Glutamatergic neuron (in vitro differentiated cells): ENCODE measurements around the gene TEC. TPM values are rescaled to one million over a fixed set of nuclear protein-coding genes. Genes with fewer than 3 reads are reported as not detected.

Experiments
- DNase-seq: peaks from one replicate; pipeline ENCODE4 v3.0.0; 2022
- H3K27ac Mint-ChIP-seq: one replicate; pipeline ENCODE4 v1.8.0; 2020; ENCODE audit warnings: mild to moderate bottlenecking, mixed read lengths, inconsistent platforms; ENCODE audit not compliant: unreplicated experiment
- H3K27me3 Mint-ChIP-seq: one replicate; pipeline ENCODE4 v1.8.0; 2020; ENCODE audit warnings: mild to moderate bottlenecking, moderate library complexity, mixed read lengths, inconsistent platforms; ENCODE audit not compliant: unreplicated experiment
- H3K36me3 Mint-ChIP-seq: one replicate; pipeline ENCODE4 v1.8.0; 2020; ENCODE audit warnings: mild to moderate bottlenecking, mixed read lengths, inconsistent platforms; ENCODE audit not compliant: unreplicated experiment
- H3K4me1 Mint-ChIP-seq: one replicate; pipeline ENCODE4 v1.8.0; 2020; ENCODE audit warnings: mild to moderate bottlenecking, low read depth, mixed read lengths, inconsistent platforms; ENCODE audit not compliant: unreplicated experiment
- H3K4me3 Mint-ChIP-seq: one replicate; pipeline ENCODE4 v1.8.0; 2020; ENCODE audit warnings: mild to moderate bottlenecking, mixed read lengths, inconsistent platforms; ENCODE audit not compliant: unreplicated experiment
- H3K9me3 Mint-ChIP-seq: one replicate; pipeline ENCODE4 v1.8.0; 2020; ENCODE audit warnings: mild to moderate bottlenecking, moderate library complexity, mixed read lengths, inconsistent platforms; ENCODE audit not compliant: unreplicated experiment
- total RNA-seq: library from RNA; stranded (reverse); fragmentation: NEBNext Ultra II Directional; extraction: Animal tissue kit (Norgen Biotek cat#: 25700); gene quantifications from one replicate; pipeline ENCODE4 v1.2.1, GENCODE V29; 2021; ENCODE audit not compliant: unreplicated experiment
- TF ChIP-seq, protein P1 (sequence below): fragments of 200-600 bp; sonication (generic); IDR thresholded peaks from one replicate; pipeline ENCODE4 v1.5.0; 2021; ENCODE audit not compliant: partially characterized antibody, unreplicated experiment

The TEC gene
- total RNA-seq, 1 donor from 2014 or later: 0.37 TPM

DNA sequence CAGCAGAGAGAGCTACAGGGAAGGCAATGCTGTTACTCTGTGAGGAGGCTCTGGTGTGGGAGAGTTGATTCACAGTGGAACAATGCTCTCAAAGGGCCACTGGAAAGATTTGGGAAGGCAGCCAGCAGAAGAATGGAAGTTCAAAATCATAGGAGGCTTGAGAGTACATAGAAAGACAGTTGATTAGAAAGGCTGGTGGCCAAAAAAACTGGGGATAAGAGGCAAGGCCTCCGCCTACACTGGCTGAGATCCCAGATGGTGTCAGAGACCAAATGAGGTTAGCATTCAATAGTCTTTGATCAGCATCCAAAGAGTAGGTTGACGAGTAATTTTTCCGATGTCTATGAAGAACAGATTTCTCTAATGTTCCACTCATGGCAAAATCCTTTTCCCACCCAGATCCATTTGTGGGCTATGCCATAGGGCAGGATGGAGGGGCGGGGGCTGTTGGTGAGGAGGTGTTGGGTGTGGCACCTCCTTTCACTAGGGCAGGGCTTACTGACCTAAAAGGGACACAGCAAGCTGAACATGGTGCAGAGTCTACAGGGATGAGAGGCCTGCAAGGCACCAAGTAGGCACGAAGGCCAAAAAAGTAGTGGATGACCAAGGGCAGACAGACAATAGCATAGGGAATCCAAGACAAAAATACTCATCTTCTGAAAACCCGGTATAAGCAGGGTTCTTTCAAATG, 15.1 kb downstream of the TEC start:
- H3K27ac Mint-ChIP-seq: no peak overlapping the region

DNA sequence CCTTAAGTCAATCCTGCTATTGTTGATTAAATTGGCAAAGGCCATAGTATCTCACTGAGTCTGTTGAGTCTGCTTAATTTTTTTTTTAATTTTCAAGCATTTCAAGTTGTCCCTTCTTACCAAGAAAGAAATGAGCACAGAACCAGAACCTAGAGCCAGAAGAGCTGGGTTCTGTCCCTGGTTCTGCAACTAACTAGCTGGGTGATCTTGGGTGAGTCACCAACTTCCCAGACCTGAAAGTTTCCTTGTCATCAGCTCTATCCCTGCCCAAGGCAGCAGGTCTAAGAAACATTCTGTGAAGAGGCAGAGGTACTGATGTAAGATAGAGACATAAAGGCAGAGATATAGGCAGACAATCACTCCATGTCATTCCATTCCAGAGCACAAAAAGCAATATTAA, 17.3 kb downstream of the TEC start:
- H3K27ac Mint-ChIP-seq: no peak overlapping the region
- H3K27me3 Mint-ChIP-seq: no peaks in the 10 kb centered on the region
- no peak for DNase-seq
- H3K4me3 Mint-ChIP-seq: no peak overlapping the region
- H3K36me3 Mint-ChIP-seq: no peaks in the 10 kb centered on the region
- H3K4me1 Mint-ChIP-seq: no peaks in the 10 kb centered on the region
- peaks cover 1% of the 10 kb centered on the region for H3K9me3 Mint-ChIP-seq
- TF ChIP-seq, protein P1, sequence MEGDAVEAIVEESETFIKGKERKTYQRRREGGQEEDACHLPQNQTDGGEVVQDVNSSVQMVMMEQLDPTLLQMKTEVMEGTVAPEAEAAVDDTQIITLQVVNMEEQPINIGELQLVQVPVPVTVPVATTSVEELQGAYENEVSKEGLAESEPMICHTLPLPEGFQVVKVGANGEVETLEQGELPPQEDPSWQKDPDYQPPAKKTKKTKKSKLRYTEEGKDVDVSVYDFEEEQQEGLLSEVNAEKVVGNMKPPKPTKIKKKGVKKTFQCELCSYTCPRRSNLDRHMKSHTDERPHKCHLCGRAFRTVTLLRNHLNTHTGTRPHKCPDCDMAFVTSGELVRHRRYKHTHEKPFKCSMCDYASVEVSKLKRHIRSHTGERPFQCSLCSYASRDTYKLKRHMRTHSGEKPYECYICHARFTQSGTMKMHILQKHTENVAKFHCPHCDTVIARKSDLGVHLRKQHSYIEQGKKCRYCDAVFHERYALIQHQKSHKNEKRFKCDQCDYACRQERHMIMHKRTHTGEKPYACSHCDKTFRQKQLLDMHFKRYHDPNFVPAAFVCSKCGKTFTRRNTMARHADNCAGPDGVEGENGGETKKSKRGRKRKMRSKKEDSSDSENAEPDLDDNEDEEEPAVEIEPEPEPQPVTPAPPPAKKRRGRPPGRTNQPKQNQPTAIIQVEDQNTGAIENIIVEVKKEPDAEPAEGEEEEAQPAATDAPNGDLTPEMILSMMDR: no peak

More for the DNA sequence above, 15.1 kb downstream of the TEC start:
- Mint-ChIP-seq H3K4me3 (no peak overlapping the region), H3K36me3 (no peaks in the 10 kb centered on the region), H3K9me3 (peaks cover 1% of the 10 kb centered on the region), H3K27me3 (no peaks in the 10 kb centered on the region), H3K4me1 (no peaks in the 10 kb centered on the region)
- TF ChIP-seq, protein P1: no peak
- no peak for DNase-seq

DNA sequence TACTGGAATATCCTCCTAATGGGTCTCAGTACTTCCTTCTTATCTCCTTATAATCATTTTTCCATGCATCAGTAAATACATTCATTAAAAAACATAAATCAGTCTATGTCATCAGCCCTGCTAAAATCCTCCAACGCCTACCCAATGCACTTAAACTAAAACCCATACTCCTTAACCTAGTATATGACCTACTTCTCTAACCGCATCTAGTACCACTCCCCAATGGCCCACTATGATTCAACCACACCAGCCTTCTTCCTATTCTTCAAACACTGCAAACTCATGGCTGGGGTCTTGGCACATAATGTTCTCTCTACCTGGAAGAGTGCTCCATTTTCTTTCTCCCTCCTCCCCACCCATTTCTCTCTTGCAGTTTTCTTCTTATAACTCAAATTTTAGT, 18.7 kb downstream of the TEC start:
- Mint-ChIP-seq H3K9me3 (peaks cover 1% of the 10 kb centered on the region), H3K36me3 (no peaks in the 10 kb centered on the region), H3K27me3 (no peaks in the 10 kb centered on the region), H3K4me1 (no peaks in the 10 kb centered on the region), H3K27ac (no peak overlapping the region), H3K4me3 (no peak overlapping the region)
- DNase-seq: no peak
- TF ChIP-seq, protein P1: no peak

DNA sequence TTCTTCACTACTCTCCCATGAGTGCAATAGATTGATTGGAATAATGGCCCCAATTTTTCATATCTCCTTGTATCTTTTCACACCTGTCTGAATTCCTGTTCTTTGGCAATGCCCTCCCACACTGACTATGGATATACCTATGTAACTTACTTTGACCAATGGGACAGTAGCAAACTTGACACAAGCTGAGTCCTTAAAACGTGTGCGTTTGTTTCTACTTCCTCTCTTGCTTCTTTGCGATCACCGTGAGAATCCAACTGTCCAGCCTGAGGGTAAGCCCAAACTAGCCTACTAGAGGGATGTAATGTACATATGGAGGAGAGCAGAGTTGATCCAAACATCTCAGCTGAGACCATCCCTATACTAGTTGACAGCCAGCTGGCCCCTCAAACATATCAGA, 19.3 kb downstream of the TEC start:
- H3K4me3 Mint-ChIP-seq: no peak overlapping the region
- no peaks in the 10 kb centered on the region for H3K36me3 Mint-ChIP-seq
- peaks cover 1% of the 10 kb centered on the region for H3K9me3 Mint-ChIP-seq
- no peak overlapping the region for H3K27ac Mint-ChIP-seq
- no peaks in the 10 kb centered on the region for H3K4me1 Mint-ChIP-seq
- TF ChIP-seq, protein P1: no peak
- H3K27me3 Mint-ChIP-seq: no peaks in the 10 kb centered on the region
- no peak for DNase-seq

DNA sequence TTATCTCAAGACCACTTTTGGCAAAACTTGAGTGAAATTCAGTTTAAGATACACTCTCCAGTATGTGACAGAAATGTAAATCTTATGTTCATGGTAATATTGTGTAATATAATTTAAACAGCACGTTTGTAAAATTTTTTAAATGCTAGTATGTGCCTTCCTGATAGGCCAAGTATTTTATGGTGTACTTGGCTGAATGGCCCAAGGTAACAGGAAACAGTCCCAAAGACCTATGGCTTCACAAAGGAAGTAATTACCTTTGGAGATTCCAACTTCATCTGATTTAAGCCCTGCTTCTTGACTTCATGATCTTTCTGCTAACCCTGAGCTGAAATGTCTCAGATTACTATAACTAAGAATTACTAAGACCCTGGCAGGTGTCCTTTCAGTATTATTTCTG, 20.3 kb downstream of the TEC start:
- TF ChIP-seq, protein P1: no peak
- peaks cover 1% of the 10 kb centered on the region for H3K9me3 Mint-ChIP-seq
- DNase-seq: no peak

More for the DNA sequence above, 20.3 kb downstream of the TEC start:
- Mint-ChIP-seq H3K36me3 (no peaks in the 10 kb centered on the region), H3K4me3 (no peak overlapping the region), H3K27ac (no peak overlapping the region), H3K4me1 (no peaks in the 10 kb centered on the region), H3K27me3 (no peaks in the 10 kb centered on the region)
